ENCODE measurements around the gene PDZD2. TPM values are rescaled to one million over a fixed set of nuclear protein-coding genes. Genes with fewer than 3 reads are reported as not detected.

The PDZD2 gene
- total RNA-seq, 1 experiment from 2014 or later, result 2.2 TPM

DNA sequence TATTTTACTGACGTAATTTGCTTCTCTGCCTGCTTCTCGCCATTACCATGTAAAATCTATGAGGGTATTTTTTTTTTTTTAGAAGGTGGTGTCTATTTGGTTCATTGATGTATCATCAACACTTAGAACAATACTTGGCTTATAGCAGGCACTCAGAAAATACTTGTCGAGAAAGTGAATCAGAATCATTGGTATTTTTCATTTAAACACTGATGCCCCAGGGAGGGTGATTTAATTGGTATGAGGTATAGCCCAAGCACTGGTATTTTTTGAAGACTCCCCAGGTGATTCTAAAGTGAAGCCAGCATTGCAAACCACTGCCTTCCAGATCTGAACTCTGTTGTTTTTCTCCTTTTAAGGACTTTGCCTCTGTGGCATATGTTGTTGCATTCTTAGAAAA is 16.6 kb downstream of the PDZD2 start:
- intact Hi-C loops (cut with micrococcal nuclease; ENCODE audit: unreplicated experiment), result no loop called here
- Histone ChIP-seq H3K9me3 (ENCODE audit: low read depth, low read length, poor library complexity, severe bottlenecking) (no peaks in the 10 kb centered on the region), H3K36me3 (ENCODE audit: insufficient read depth, low read length, poor library complexity, severe bottlenecking) (no peaks in the 10 kb centered on the region), H3K4me1 (ENCODE audit: insufficient read depth, low read length, poor library complexity, severe bottlenecking) (peaks cover 5% of the 10 kb centered on the region), H3K27me3 (replicated peaks; ENCODE audit: insufficient read depth, low read depth, low read length, poor library complexity) (peaks cover 6% of the 10 kb centered on the region), H3K4me3 (ENCODE audit: low read depth, low read length, poor library complexity, severe bottlenecking) (no peak overlapping the region), H3K27ac (ENCODE audit: low read depth, low read length, poor library complexity, severe bottlenecking) (no peak overlapping the region)
- ChIA-PET CTCF (no interaction called here), POLR2A (ENCODE audit: low non-redundant PET) (no interaction called here)
- TF ChIP-seq EZH2 (IDR thresholded peaks at IDR 0.05; ENCODE audit: borderline replicate concordance, low read depth, low read length, poor library complexity, severe bottlenecking) (no peak), CTCF (conservative IDR thresholded peaks at IDR 0.05; ENCODE audit: low read depth, low read length) (no peak)
- no peak for DNase-seq (ENCODE audit: low spot score)
- no TSS peak for BruUV-seq (replicated peaks)

DNA sequence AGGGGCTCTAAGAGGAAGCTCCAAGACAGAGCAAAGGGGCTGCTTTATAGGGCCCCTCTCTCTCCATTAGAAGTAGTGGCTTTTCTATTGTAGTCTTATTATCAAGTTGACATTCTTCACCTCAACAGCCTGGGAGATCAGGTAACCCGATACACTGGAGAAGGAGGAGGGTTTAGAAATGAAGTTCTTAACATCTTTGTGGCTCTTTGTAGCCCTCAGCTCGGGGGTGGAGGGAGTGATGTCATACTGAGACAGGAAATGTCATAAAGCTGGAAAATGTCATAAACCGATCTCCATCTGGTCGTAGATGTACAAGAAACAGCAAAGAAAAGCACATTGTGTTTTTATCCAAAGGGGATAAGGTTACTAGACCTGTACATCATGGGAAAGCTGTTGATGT is 17.9 kb downstream of the PDZD2 start:
- no TSS peak for BruUV-seq (replicated peaks)
- POLR2A ChIA-PET (ENCODE audit: low non-redundant PET), result no interaction called here

GRCh38 chr5:31657315-31657979 is 18.5 kb downstream of the PDZD2 start:
- DNase-seq (ENCODE audit: low spot score), result no peak
- BruUV-seq (replicated peaks), result no TSS peak
- H3K36me3 ChIP-seq (ENCODE audit: insufficient read depth, low read length, poor library complexity, severe bottlenecking), result no peaks in the 10 kb centered on the region
- H3K4me1 ChIP-seq (ENCODE audit: insufficient read depth, low read length, poor library complexity, severe bottlenecking), result peaks cover 5% of the 10 kb centered on the region
- peaks cover 6% of the 10 kb centered on the region for H3K27me3 ChIP-seq (replicated peaks; ENCODE audit: insufficient read depth, low read depth, low read length, poor library complexity)
- H3K27ac ChIP-seq (ENCODE audit: low read depth, low read length, poor library complexity, severe bottlenecking), result no peak overlapping the region
- H3K4me3 ChIP-seq (ENCODE audit: low read depth, low read length, poor library complexity, severe bottlenecking), result no peak overlapping the region
- intact Hi-C loops (cut with micrococcal nuclease; ENCODE audit: unreplicated experiment), result no loop called here
- ChIA-PET CTCF (no interaction called here), POLR2A (ENCODE audit: low non-redundant PET) (no interaction called here)
- TF ChIP-seq CTCF (conservative IDR thresholded peaks at IDR 0.05; ENCODE audit: low read depth, low read length) (no peak), EZH2 (IDR thresholded peaks at IDR 0.05; ENCODE audit: borderline replicate concordance, low read depth, low read length, poor library complexity, severe bottlenecking) (no peak)
- H3K9me3 ChIP-seq (ENCODE audit: low read depth, low read length, poor library complexity, severe bottlenecking), result no peaks in the 10 kb centered on the region

More for the DNA sequence above, 17.9 kb downstream of the PDZD2 start:
- Histone ChIP-seq H3K4me3 (ENCODE audit: low read depth, low read length, poor library complexity, severe bottlenecking) (no peak overlapping the region), H3K27me3 (replicated peaks; ENCODE audit: insufficient read depth, low read depth, low read length, poor library complexity) (peaks cover 6% of the 10 kb centered on the region), H3K4me1 (ENCODE audit: insufficient read depth, low read length, poor library complexity, severe bottlenecking) (peaks cover 5% of the 10 kb centered on the region), H3K36me3 (ENCODE audit: insufficient read depth, low read length, poor library complexity, severe bottlenecking) (no peaks in the 10 kb centered on the region), H3K27ac (ENCODE audit: low read depth, low read length, poor library complexity, severe bottlenecking) (no peak overlapping the region), H3K9me3 (ENCODE audit: low read depth, low read length, poor library complexity, severe bottlenecking) (no peaks in the 10 kb centered on the region)
- no peak for TF ChIP-seq EZH2 (IDR thresholded peaks at IDR 0.05; ENCODE audit: borderline replicate concordance, low read depth, low read length, poor library complexity, severe bottlenecking)
- no peak for TF ChIP-seq CTCF (conservative IDR thresholded peaks at IDR 0.05; ENCODE audit: low read depth, low read length)
- CTCF ChIA-PET, result no interaction called here
- peak; percentile 12 for DNase-seq (ENCODE audit: low spot score)
- intact Hi-C loops (cut with micrococcal nuclease; ENCODE audit: unreplicated experiment), result no loop called here
